Astrocyte of the spinal cord (primary cell): ENCODE measurements around the gene GREB1L.
"Not testable (repeated sequence)": the region's sequence is repeated elsewhere in the genome, so short reads cannot be mapped to it uniquely, and the experiment has no call there.

Source experiments
- DNase-seq: peaks from one replicate; pipeline ENCODE4 v3.0.0; 2011; ENCODE audit warnings: low read depth, low spot score
- H3K4me3 ChIP-seq: 2 replicates; pipeline ENCODE4 v1.5.1; 2011; ENCODE audit warnings: low read depth, mild to moderate bottlenecking, low read length, moderate library complexity
- CTCF ChIP-seq: IDR thresholded peaks from 2 replicates; pipeline ENCODE4 v1.5.1; 2012; ENCODE audit warnings: low read depth, mild to moderate bottlenecking, low read length, inconsistent platforms
- in situ Hi-C: cut with HindIII; loops from 2 replicates; pipeline ENCODE4 v1.10.0; 2017; ENCODE audit warnings: low sequenced_read_pairs

The GREB1L gene

GRCh38 chr18:21205695-21206094 lies 36.3 kb upstream of the GREB1L start:
- no peak for DNase-seq
- H3K4me3 ChIP-seq: no peak overlapping the region
- TF ChIP-seq CTCF: no peak
- in situ Hi-C loops: no loop called here

GRCh38 chr18:21210278-21210677 lies 31.8 kb upstream of the GREB1L start:
- no peak for DNase-seq
- no peak for TF ChIP-seq CTCF
- no peak overlapping the region for H3K4me3 ChIP-seq
- in situ Hi-C loops: no loop called here

GRCh38 chr18:21210784-21211183 lies 31.2 kb upstream of the GREB1L start:
- TF ChIP-seq CTCF: no peak
- no peak for DNase-seq
- no peak overlapping the region for H3K4me3 ChIP-seq
- in situ Hi-C loops: no loop called here

GRCh38 chr18:21214409-21214808 lies 27.6 kb upstream of the GREB1L start:
- in situ Hi-C loops: not testable (repeated sequence)

GRCh38 chr18:21215490-21215889 lies 26.5 kb upstream of the GREB1L start:
- H3K4me3 ChIP-seq: no peak overlapping the region
- in situ Hi-C loops: no loop called here
- TF ChIP-seq CTCF: no peak
- DNase-seq: no peak

More at GRCh38 chr18:21214409-21214808, 27.6 kb upstream of the GREB1L start:
- DNase-seq, H3K4me3 ChIP-seq: not testable (repeated sequence)

GRCh38 chr18:21218862-21219261 lies 23.2 kb upstream of the GREB1L start:
- in situ Hi-C loops: no loop called here
- DNase-seq: peak; percentile 37
- no peak for TF ChIP-seq CTCF
- no peak overlapping the region for H3K4me3 ChIP-seq

GRCh38 chr18:21230436-21230835 lies 11.6 kb upstream of the GREB1L start:
- in situ Hi-C loops: no loop called here
- H3K4me3 ChIP-seq: no peak overlapping the region
- no peak for DNase-seq
- TF ChIP-seq CTCF: no peak
